Heart left ventricle (tissue), 16 donors: Measurements from ENCODE around the gene TBCD. TPM values are rescaled to one million over a fixed set of nuclear protein-coding genes. Genes with fewer than 3 reads are reported as not detected.
A peak's percentile ranks its signal among the peaks of the same experiment; 100 is the strongest.

Source experiments
- ATAC-seq, 4 donors: fragments of 200-7000 bp; cut with Tn5 transposase; one replicate each; pipeline ENCODE4 v1.9.1; 2020 to 2022; ENCODE audit warnings: moderate library complexity in 4 of 4, mild to moderate bottlenecking in 3 of 4, moderate number of reproducible peaks in 1 of 4
- DNase-seq, 5 donors: peaks; one replicate each; pipeline ENCODE4 v3.0.0-alpha.2; 2020
- H3K27ac ChIP-seq, 12 donors: fragments of 200-600 bp; sonication (generic) in 4 of 12; one replicate each; pipeline versions ENCODE4 v1.5.0 to v1.8.0; 2016 to 2022; ENCODE audit warnings: mild to moderate bottlenecking in 2 of 12
- H3K27me3 ChIP-seq, 9 donors: fragments of 200-600 bp; sonication (generic) in 2 of 9; one replicate each; pipeline versions ENCODE4 v1.5.1 to v1.8.0; 2016 to 2022; ENCODE audit warnings: mild to moderate bottlenecking in 3 of 9
- H3K36me3 ChIP-seq, 9 donors: fragments of 200-600 bp; sonication (generic) in 2 of 9; one replicate each; pipeline versions ENCODE4 v1.5.0 to v1.8.0; 2018 to 2022; ENCODE audit warnings: mild to moderate bottlenecking in 2 of 9
- H3K4me1 ChIP-seq, 12 donors: fragments of 200-600 bp; sonication (generic) in 4 of 12; one replicate each; pipeline versions ENCODE4 v1.5.0 to v1.8.0; 2016 to 2022; ENCODE audit warnings: mild to moderate bottlenecking in 3 of 12
- H3K4me3 ChIP-seq, 12 donors: fragments of 200-600 bp; sonication (generic) in 4 of 12; one replicate each; pipeline versions ENCODE4 v1.5.0 to v1.8.0; 2017 to 2022; ENCODE audit warnings: mild to moderate bottlenecking in 9 of 12, moderate library complexity in 4 of 12
- H3K9me3 ChIP-seq, 12 donors: fragments of 200-600 bp; sonication (generic) in 4 of 12; one replicate each; pipeline versions ENCODE4 v1.5.0 to v1.8.0; 2016 to 2022; ENCODE audit warnings: mild to moderate bottlenecking in 1 of 12
- CTCF ChIP-seq, 12 donors: fragments of 200-600 bp; sonication (generic) in 4 of 12; IDR thresholded peaks; one replicate each; pipeline versions ENCODE4 v1.5.0 to v1.8.0; 2018 to 2022; ENCODE audit warnings: antibody characterized with exemption in 12 of 12, mild to moderate bottlenecking in 5 of 12
- POLR2A ChIP-seq, 2 donors: fragments of 450-650 bp; IDR thresholded peaks; one replicate each; pipeline ENCODE4 v1.6.1; 2017; ENCODE audit warnings: antibody characterized with exemption in 2 of 2, mild to moderate bottlenecking in 2 of 2, moderate library complexity in 2 of 2
- WGBS, 4 donors: extraction: QIAGEN DNeasy Blood & Tissue Kit in 2 of 4; methylation state at CpG; one replicate each; pipeline versions ENCODE4 v1.1.5 to v1.1.7; 2013 to 2018; 5-methylcytosine and 5-hydroxymethylcytosine counted together
- intact Hi-C, 10 donors: fragments of 100-400 bp; cut with DNase I; formaldehyde crosslinking; loops; one replicate each; pipeline versions ENCODE4 v1.11.1 to v1.14.2; 2022
- long read RNA-seq, 3 donors: library from polyadenylated mRNA; unstranded; transcript quantifications; one replicate each; pipeline ENCODE4 v2.0.0, GENCODE V29; 2020 to 2021
- polyA plus RNA-seq, 2 donors: library from polyadenylated mRNA; stranded (reverse); fragments of 200-250 nt; gene quantifications; one replicate each; pipeline ENCODE4 v1.2.3, GENCODE V29; 2013
- total RNA-seq, 9 donors: library from RNA; depleted of rRNA in 2 of 9; stranded (reverse); fragments of >200 nt in 2 of 9; fragmentation: NEBNext Ultra II Directional in 3 of 9; extraction: Animal tissue kit (Norgen Biotek cat#: 25700) in 3 of 9; gene quantifications; one replicate each; pipeline versions ENCODE4 v1.1.0 to v1.2.4, GENCODE V29; 2016 to 2023
- donor health status: ischemic (EF 13 %, LVEDD 7.1; RV severe dilation, severe dysfunction).
- donor health status: healthy with polysubstance abuse.
- donor health status: DM: no; HTN: yes; CAD: no.
- donor health status: DM: no; HTN: no; CAD: no.
- donor health status: ischemic (EF 25% LVEDD 6.9; RV normal size, moderate dysfunction).
- donor health status: ischemic (EF 25% LVEDD 5.7; RV mildly dilated, moderate dysfunction).
- donor health status: healthy.
- donor health status: DM: yes; HTN: yes; CAD: no.
- donor health status: ischemic (EF 35%, LVEDD 5.7; RV mildly dilated, moderate dysfunction).
- donor health status: nonischemic (EF 11% LVEDD 7.7; RV severe dilation, severe dysfunction).
- donor health status: DM: yes; HTN: yes; CAD: no.
- donor health status: PGD.
- donor health status: ischemic (EF 29% LVEDD 5.4; RV normal size, mild dysfunction).
- donor health status: nonischemic (EF 23%, LVEDD 6.1; RV moderate dilation, normal function).

TBCD gene
- 10 to 100 TPM; 36.9 to 98.4 (median 54.9) TPM for total RNA-seq
- polyA plus RNA-seq = 10 to 100 TPM; 60.9 to 81.6 TPM
- long read RNA-seq, donor 1, full-length matches to known transcripts = 4 of 30 reads
- long read RNA-seq, donor 1, partial matches to known transcripts = 18 of 30 reads
- long read RNA-seq, donor 1, other reads (novel, unspliced or antisense) = 8 of 30 reads
- long read RNA-seq, donor 2, partial matches to known transcripts = 20 of 28 reads
- long read RNA-seq, donor 2, other reads (novel, unspliced or antisense) = 8 of 28 reads
- long read RNA-seq, donor 3, partial matches to known transcripts = 9 of 22 reads
- long read RNA-seq, donor 3, other reads (novel, unspliced or antisense) = 11 of 22 reads

- TF ChIP-seq POLR2A (IDR thresholded peaks at IDR 0.05) (peak in 1 of 2 donors; percentile 56), CTCF (IDR thresholded peaks at IDR 0.05) (no peak)
- H3K4me1 ChIP-seq = peaks cover 6 to 19% (median 12%) of the 10 kb centered on the region in 12 donors
- H3K36me3 ChIP-seq = peaks cover 0 to 12% (median 7%) of the 10 kb centered on the region in 9 donors
- peak within 1 kb of the TSS; percentile 70 to 100 (median 82) for H3K4me3 ChIP-seq
- DNase-seq = peak; percentile 89 to 94 (median 91)
- 0 to 1% (median 0%) methylated on average over 10 to 110 of the region's 114 CpGs for WGBS, 4 donors
- peak within 1 kb of the TSS; percentile 33 to 95 (median 82) for H3K27ac ChIP-seq
- peak; percentile 59 to 91 (median 88) for ATAC-seq
- peaks cover 0 to 6% (median 0%) of the 10 kb centered on the region in 12 donors for H3K9me3 ChIP-seq
- intact Hi-C loops = loop anchor here in 2 of 10 donors (5.0 kb wide), 2 partner anchors 34 to 104 kb away; partner anchors contain the start of genes FN3KRP (in 1 of the 2) and WDR45B (in 1 of the 2)
- no peaks in the 10 kb centered on the region for H3K27me3 ChIP-seq
Observed at GRCh38 chr17:82751571-82752370, at the start of gene TBCD. TBCD (plus strand) TSS chr17:82752065; CDS start chr17:82752194, 129 bp downstream.

GRCh38 chr17:82702231-82702927 lies 49.5 kb upstream of the TBCD start:
- 67 to 75% (median 69%) methylated on average over 20 of the region's 20 CpGs for WGBS, 4 donors
- Histone ChIP-seq H3K36me3 (no peaks in the 10 kb centered on the region), H3K27me3 (peaks cover 0 to 2% (median 0%) of the 10 kb centered on the region in 9 donors), H3K9me3 (no peaks in the 10 kb centered on the region), H3K4me1 (peaks cover 0 to 15% (median 9%) of the 10 kb centered on the region in 12 donors), H3K27ac (no peak overlapping the region), H3K4me3 (no peak overlapping the region)
- ATAC-seq = no peak
- intact Hi-C loops = no loop called here
- DNase-seq = peak in 1 of 5 donors; percentile 13
- no peak for TF ChIP-seq CTCF (IDR thresholded peaks at IDR 0.05)
- no peak for TF ChIP-seq POLR2A (IDR thresholded peaks at IDR 0.05)

GRCh38 chr17:82703036-82703745 lies 48.7 kb upstream of the TBCD start:
- Histone ChIP-seq H3K4me1 (peaks cover 0 to 9% (median 5%) of the 10 kb centered on the region in 12 donors), H3K4me3 (no peak overlapping the region), H3K27me3 (no peaks in the 10 kb centered on the region), H3K36me3 (no peaks in the 10 kb centered on the region), H3K27ac (no peak overlapping the region), H3K9me3 (no peaks in the 10 kb centered on the region)
- no peak for ATAC-seq
- TF ChIP-seq CTCF (IDR thresholded peaks at IDR 0.05) (no peak), POLR2A (IDR thresholded peaks at IDR 0.05) (no peak)
- peak in 1 of 5 donors; percentile 19 for DNase-seq
- intact Hi-C loops = no loop called here
- 76 to 85% (median 82%) methylated on average over 24 to 26 of the region's 26 CpGs for WGBS, 4 donors
